Myocyte (in vitro differentiated cells): ENCODE data around the gene SCGB1A1. TPM values are rescaled to one million over a fixed set of nuclear protein-coding genes. Genes with fewer than 3 reads are reported as not detected.
A peak's percentile ranks its signal among the peaks of the same experiment; 100 is the strongest.
"Not testable (repeated sequence)": the region's sequence is repeated elsewhere in the genome, so short reads cannot be mapped to it uniquely, and the experiment has no call there.

Experiments used
- DNase-seq: peaks from one replicate; pipeline ENCODE4 v3.0.0-alpha.2; 2012; ENCODE audit warnings: low read depth
- total RNA-seq: library from RNA; depleted of rRNA; stranded (reverse); fragments of >200 nt; gene quantifications from 2 replicates; pipeline ENCODE4 v1.2.3, GENCODE V29; 2014

The SCGB1A1 gene
- total RNA-seq, 1 donor from 2014 or later, result not detected

GRCh38 chr11:62449451-62449851, 30.6 kb downstream of the SCGB1A1 start:
- DNase-seq, result peak; percentile 38

DNA sequence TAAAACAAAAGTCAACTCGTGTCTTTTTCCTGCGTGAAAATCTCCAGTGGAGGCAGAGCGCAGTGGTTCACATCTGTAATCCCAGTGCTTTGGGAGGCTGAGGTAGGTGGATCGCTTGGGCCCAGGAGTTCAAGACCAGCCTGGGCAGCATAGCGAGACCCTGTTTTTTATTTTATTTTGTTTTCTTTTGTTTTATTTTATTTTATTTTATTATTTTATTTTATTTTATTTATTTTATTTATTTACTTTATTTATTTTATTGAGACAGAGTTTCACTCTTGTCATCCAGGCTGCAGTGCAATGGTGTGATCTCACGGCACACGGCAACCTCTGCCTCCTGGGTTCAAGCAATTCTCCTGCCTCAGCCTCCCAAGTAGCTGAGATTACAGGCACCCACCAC, 31.1 kb downstream of the SCGB1A1 start:
- DNase-seq, result not testable (repeated sequence)

DNA sequence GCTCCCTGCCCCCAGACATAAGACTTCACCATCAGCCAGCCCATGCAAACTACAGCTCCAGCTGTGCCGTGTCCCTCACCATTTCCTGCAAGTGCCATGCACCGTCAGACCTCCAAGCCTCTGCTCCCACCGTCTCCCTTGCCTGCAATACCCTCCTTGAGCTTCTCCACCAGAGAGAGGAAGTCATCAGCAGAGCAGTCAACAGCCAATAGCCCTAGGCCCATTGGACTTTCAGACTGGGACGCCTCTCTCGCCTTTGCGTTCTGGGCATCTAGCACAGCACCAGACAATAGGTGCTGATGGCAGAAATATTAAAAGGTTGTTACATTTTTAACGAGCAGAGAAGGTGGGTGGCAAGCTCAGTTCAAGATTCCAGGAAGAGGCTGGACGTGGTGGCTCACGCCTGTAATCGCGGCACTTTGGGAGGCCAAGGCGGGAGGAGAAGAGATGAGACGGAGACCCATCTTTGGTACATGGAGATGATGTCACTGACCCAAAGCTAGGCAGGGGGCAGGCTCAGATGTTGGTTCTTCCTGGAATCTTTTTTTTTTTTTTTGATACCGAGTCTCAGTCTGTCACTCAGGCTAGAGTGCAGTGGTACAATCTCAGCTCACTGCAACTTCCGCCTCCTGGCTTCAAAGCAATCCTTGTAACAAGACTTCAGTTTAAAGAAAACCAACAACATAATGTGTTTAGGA, 31.9 kb downstream of the SCGB1A1 start:
- no peak for DNase-seq

GRCh38 chr11:62451241-62451621, 32.4 kb downstream of the SCGB1A1 start:
- no peak for DNase-seq

- DNase-seq, result no peak
Measured at GRCh38 chr11:62452261-62452660, 33.4 kb downstream of the SCGB1A1 start.

DNA sequence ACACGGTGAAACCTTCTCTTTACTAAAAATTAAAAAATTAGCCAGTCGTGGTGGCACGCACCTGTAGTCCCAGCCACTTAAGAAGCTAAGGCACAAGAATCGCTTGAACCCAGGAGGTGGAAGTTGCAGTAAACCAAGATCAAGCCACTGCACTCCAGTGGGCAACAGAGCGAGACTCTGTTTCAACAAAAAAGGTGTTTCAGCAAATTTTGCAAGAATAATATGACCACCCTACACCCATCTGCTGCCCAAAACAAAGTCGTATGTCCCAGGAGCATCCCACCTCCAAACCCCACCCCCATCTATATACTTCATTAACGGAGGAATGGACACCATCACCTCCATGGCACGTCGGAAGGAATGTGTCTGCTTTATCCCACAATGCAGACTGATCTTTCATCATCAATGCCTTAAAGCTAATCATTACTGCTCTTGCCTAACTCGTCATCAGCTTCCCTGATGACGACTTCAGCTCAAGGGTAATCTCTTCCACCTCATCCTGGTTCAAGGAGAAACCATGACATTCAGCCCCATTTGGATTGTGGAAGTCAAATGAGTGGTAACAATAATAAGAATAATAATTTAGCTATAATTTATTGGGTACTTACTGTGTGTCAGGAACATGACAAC, 34.1 kb downstream of the SCGB1A1 start:
- DNase-seq, result no peak

GRCh38 chr11:62456630-62457029, 37.8 kb downstream of the SCGB1A1 start:
- DNase-seq, result no peak

- no peak for DNase-seq
Measured at GRCh38 chr11:62457478-62457877, 38.6 kb downstream of the SCGB1A1 start.

GRCh38 chr11:62458212-62459002, 39.6 kb downstream of the SCGB1A1 start:
- no peak for DNase-seq

DNA sequence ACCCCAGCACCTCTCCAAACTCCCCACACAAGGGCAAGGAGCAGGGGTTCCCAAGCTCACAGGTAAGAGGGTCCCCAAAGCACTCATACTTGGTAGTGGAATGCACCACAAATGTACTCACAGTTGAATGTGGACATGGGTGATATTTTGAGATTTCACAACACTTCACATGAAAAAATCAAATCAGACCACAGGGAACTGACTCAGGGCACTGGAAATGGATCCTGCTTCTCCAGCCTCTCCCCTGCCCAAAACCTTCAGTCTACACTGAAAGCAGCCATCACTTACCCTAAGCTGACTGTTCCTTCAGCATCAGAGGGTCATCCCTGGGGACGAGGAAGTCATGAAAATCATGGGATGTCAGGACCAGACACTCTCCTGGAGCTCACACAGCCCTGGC, 40.2 kb downstream of the SCGB1A1 start:
- no peak for DNase-seq

DNA sequence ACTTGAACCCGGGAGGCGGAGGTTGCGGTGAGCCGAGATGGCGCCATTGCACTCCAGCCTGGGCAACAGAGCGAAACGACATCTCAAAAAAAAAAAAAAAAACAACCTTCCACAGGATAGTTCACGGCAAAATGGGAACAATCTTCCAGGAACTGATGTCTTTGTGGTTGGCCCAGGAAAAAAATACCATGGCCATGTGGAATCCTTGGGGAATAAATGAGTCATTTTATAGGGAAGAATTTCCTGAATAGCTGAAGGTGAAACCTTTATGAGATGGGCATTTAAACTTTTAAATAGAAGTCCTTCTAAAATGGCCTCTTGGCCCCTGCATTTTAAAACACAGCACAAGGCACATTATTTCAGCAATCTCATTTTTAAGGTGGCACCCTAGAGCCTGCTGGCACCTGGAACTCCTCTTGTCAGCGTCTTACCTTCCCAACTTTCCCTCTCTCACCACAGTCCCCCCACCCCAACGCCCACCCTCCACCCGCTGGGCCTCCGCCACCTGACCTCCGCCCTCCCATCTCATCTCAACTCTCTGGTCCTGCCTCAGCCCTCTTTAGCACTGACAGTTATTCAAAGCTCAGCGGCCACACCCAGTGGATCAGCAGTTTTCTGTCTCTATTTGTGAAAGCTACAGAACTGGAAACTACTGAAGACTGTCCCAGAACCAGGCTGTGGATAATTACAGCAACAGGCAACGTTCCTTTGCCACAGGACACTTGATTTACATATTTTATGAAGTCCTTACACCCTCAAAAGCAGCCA, 43.1 kb downstream of the SCGB1A1 start:
- DNase-seq, result peak; percentile 26

GRCh38 chr11:62462508-62462892, 43.7 kb downstream of the SCGB1A1 start:
- DNase-seq, result no peak

- no peak for DNase-seq
Measured at GRCh38 chr11:62463121-62463542, 44.3 kb downstream of the SCGB1A1 start.

DNA sequence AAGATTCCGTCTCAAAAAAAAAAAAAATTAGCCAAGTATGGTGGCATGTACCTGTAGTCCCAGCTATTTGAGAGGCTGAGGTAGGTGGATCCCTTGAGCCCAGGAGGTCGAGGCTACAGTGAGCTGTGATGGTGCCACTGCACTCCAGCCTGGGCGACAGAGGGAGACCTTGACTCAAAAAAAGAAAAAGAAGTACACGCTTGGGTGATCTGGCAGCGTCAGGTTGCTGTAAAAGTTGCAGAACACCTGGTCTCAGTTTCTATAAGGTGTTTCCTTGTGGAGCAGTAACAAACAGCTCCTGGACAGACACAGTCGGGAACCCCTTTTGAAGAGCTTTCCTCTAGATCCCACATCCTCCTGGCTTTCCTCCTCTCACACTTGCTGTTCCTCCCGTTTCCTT, 45.8 kb downstream of the SCGB1A1 start:
- no peak for DNase-seq

DNA sequence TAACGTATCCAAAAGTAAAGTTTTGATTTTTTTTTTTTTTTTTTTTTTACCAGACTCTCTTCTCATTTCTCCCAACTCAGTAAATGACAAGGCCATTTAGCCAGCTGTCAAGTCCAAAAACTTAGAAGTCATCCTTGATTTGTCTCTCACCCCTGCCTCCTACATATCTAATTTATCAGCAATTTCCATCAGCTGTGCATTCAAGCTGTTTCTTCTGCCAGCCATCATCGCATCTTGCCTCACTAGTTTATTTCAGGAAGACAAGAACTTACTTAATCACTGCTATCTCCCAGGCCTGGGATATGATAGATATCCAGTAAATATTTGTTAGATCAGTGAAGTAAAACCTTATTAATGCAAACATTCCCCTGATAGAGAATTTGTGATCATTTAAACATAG, 47.6 kb downstream of the SCGB1A1 start:
- no peak for DNase-seq

DNA sequence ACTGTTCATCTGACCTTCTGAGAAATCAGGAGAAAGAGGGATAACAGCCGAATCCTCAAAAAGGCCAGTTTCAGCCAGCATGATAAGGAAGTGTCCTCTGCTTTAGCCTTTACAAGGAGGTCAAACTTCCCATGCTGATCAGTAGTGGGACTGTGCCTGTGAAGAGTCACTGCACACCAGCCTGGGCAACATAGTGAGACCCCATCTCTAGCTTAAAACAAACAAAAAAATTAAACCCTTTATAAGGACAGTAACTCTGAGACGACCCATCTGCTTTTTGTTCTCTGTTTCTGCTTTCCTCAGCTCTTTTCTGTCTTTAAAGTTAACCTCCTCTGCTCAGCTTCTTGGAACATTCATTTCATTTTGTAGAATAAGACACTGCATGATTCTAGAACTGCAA, 49.7 kb downstream of the SCGB1A1 start:
- DNase-seq, result no peak

- DNase-seq, result no peak
Measured at GRCh38 chr11:62471603-62472002, 52.8 kb downstream of the SCGB1A1 start.

GRCh38 chr11:62472063-62472884, 53.4 kb downstream of the SCGB1A1 start:
- peak; percentile 65 for DNase-seq
